ENCODE data around the gene OR5AU1.

Gene OR5AU1

DNA sequence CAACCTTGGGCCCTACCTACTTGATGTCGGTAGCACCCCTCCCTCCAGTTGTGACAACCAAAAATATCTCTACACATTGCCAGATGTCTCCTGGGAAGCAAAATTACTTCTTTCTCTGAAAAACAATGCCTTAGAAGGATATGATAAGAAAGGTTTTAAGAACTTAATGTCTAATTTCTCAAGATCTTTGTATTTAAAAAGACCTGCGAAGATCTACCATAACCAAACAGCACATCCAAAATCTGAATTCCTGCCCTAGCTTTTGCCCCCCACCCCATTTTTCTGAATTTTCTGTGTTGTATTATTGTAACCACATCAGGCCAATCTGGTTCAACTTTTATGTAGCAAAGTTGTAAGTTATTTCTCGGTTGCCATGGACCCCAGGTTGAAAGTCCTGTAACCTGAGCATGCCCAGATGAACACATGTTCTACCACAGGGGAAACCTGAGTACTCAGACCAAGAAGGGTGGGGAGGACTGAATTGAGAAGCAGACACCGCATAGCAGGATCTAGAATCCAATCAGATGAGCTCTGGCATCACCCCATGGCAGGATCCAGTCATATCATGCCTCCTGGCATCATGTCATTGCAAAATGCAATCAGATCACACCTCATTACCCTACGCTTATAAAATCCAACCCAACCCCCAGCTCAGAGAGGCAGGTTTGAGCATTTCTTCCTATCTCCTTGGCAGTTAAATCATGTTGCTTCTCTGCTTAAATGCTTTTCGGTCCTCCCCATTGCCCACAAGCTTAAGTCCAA is 46.3 kb downstream of the OR5AU1 start:
- TF ChIP-seq, protein P1, sequence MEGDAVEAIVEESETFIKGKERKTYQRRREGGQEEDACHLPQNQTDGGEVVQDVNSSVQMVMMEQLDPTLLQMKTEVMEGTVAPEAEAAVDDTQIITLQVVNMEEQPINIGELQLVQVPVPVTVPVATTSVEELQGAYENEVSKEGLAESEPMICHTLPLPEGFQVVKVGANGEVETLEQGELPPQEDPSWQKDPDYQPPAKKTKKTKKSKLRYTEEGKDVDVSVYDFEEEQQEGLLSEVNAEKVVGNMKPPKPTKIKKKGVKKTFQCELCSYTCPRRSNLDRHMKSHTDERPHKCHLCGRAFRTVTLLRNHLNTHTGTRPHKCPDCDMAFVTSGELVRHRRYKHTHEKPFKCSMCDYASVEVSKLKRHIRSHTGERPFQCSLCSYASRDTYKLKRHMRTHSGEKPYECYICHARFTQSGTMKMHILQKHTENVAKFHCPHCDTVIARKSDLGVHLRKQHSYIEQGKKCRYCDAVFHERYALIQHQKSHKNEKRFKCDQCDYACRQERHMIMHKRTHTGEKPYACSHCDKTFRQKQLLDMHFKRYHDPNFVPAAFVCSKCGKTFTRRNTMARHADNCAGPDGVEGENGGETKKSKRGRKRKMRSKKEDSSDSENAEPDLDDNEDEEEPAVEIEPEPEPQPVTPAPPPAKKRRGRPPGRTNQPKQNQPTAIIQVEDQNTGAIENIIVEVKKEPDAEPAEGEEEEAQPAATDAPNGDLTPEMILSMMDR (IDR thresholded peaks at IDR 0.05; ENCODE audit: control insufficient read depth, insufficient read depth, low read depth, low read length, missing control alignments) = no peak
- no peak overlapping the region for H3K4me3 ChIP-seq (ENCODE audit: control insufficient read depth, low read depth, low read length)
- DNase-seq (ENCODE audit: low read depth) = no peak

DNA sequence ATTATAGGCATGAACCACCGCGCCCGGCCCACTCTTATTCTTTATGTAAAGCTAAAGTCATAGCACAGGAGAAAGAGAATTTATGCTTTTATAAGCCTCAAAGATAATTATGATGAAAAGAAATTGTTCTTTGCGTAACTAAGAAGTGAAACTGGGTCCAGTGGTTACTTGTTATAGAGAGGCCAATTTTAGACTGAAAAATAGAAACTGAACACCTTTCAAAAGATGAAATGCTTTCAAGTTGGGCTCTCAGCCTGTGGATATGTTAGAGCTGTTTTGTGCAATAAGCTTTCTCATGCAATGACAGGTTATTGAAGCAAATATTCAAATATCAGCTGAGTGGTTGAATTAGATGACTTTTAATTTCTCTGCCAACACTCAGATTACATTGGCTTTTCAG is 47.1 kb downstream of the OR5AU1 start:
- no peak for DNase-seq (ENCODE audit: low read depth)
- H3K4me3 ChIP-seq (ENCODE audit: control insufficient read depth, low read depth, low read length) = no peak overlapping the region
- TF ChIP-seq, protein P1 (IDR thresholded peaks at IDR 0.05; ENCODE audit: control insufficient read depth, insufficient read depth, low read depth, low read length, missing control alignments) = no peak

DNA sequence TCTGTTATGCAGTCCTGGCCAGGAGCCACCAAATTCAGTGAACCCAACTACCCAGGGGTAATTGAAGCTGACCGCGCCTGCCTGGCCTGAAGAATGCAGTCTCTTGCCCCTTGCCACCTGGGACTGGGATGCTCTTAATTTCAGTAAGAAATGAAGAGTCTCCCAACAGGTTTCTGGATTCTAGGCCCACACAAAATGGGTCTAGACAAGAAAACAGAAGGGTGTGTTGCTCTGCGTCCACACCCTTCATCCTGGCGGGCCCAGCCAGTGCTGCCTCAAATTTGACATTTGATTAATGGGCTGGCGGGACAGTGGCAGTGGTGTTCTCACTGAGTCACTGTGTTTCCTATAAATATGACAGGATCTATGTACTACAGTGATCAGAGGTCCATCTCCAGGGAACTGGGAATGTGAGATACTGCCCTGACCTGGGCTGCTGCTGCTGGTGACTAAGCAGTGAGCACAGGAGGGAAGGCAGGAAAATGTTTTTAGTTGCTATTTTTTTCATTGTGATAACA is 48.5 kb downstream of the OR5AU1 start:
- no peak overlapping the region for H3K4me3 ChIP-seq (ENCODE audit: control insufficient read depth, low read depth, low read length)
- TF ChIP-seq, protein P1 (IDR thresholded peaks at IDR 0.05; ENCODE audit: control insufficient read depth, insufficient read depth, low read depth, low read length, missing control alignments) = no peak
- no peak for DNase-seq (ENCODE audit: low read depth)

DNA sequence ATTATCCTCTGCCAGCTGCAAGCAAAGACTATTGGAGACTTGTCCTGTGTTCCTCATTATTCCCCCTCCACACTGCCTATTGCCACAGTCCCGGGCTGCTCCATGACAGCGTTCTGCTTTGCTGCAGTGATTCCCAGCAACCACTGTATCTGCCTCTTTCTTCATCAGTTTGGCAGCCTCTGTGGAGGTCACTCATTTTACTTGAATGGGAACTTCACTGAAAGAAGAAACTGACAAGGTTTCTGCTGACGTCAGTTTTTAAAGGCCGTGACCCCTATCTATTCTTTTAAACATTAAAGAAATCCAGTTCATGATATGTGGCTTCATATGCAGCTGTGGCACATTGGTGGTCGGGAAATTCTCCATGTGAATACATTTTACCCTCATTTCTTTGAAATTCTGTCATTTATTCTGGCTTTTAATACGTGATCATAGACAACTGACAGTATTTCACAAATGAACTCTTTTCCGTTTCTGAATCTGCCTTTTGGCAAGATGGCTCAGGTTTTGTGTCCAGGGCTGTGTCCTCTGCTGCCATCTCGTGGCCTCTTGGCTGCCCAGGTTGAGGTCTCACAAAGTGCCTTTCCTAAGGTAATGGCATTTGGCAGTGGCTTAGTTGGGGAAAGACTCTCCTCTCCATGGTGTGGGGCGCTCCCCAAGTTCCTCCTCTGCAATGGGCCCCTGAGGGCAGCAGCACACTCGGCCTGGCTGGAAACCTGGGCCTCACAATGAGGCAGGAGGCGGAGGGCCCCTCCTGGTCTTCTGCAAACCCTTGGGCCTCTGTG is 49.2 kb downstream of the OR5AU1 start:
- TF ChIP-seq, protein P1 (IDR thresholded peaks at IDR 0.05; ENCODE audit: control insufficient read depth, insufficient read depth, low read depth, low read length, missing control alignments) = peak; percentile 97
- H3K4me3 ChIP-seq (ENCODE audit: control insufficient read depth, low read depth, low read length) = no peak overlapping the region
- no peak for DNase-seq (ENCODE audit: low read depth)

DNA sequence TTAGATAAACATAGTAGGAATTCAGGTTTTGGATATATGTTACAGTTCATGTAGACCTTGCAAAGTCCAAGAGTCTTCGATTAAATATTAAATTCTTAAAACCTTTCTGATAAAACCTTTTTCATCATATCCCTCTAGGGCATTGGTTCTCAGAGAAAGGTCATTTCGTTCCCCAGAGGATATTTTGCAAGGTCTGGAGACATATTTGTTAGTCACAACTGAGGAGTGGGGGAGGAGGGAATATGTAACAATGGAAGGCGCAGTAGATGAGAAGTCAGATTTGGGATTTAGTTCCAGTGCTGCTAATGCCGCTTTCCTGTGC is 49.7 kb downstream of the OR5AU1 start:
- no peak overlapping the region for H3K4me3 ChIP-seq (ENCODE audit: control insufficient read depth, low read depth, low read length)
- TF ChIP-seq, protein P1 (IDR thresholded peaks at IDR 0.05; ENCODE audit: control insufficient read depth, insufficient read depth, low read depth, low read length, missing control alignments) = no peak
- DNase-seq (ENCODE audit: low read depth) = no peak

DNA sequence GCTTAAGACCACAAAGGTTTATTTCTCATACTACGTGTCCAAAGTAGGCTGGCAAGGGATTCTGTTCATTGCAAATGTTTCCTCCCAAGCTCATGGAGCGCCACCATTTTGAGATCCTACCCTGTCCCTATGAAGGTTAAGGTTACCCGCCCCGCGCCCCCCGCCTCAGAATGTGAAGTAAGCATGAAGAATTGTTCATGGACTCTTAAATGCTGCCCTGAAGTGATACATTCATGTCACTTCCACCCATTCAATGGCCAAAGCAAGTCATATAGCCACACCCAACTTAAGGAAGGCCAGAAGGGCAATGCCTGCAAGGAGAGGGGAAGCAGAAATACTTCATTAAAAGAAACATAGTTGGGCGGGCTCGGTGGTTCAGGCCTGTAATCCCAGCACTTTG is 50.8 kb downstream of the OR5AU1 start:
- TF ChIP-seq, protein P1 (IDR thresholded peaks at IDR 0.05; ENCODE audit: control insufficient read depth, insufficient read depth, low read depth, low read length, missing control alignments) = no peak
- H3K4me3 ChIP-seq (ENCODE audit: control insufficient read depth, low read depth, low read length) = no peak overlapping the region
- no peak for DNase-seq (ENCODE audit: low read depth)

Data from AG09309 (cell line).